Tibial nerve (tissue), 3 donors: ENCODE results near the gene TSSC4.

Experiments used
- POLR2A ChIP-seq, 2 donors: fragments of 450-650 bp; IDR thresholded peaks; one replicate each; pipeline ENCODE4 v1.6.1; 2017; ENCODE audit warnings: antibody characterized with exemption in 2 of 2, mild to moderate bottlenecking in 2 of 2, moderate library complexity in 2 of 2
- TF ChIP-seq, protein P1 (sequence below), 5 experiments: fragments of 200-600 bp in 3 of 5; fragments of 450-650 bp in 2 of 5; sonication (generic) in 3 of 5; IDR thresholded peaks; one replicate each; pipeline ENCODE4 v1.5.1; 2016 to 2019; ENCODE audit warnings: antibody characterized with exemption in 5 of 5, mild to moderate bottlenecking in 3 of 5, moderate library complexity in 2 of 5

DNA sequence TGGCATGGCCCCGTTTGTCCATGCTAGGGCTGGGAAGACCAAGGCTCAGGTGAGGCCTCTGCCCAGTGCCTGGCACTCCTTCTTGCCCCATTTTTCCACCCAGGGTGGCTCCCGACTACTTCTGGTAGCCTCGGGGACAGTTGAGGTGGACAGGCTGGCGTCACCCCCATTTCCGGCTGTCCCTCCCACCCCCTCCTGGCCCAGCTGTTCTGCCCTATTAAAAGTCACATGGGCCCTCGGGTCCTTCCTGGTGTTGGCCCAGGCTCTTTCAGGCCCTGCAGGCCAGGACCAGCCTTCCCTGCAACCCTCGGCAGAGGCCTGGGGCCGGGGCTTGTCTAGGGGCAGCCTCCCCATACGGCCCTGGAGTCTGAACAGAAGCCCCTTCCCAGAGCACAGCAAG, 14.0 kb upstream of the TSSC4 start:
- no peak for TF ChIP-seq POLR2A (IDR thresholded peaks at IDR 0.05)
- TF ChIP-seq, protein P1, sequence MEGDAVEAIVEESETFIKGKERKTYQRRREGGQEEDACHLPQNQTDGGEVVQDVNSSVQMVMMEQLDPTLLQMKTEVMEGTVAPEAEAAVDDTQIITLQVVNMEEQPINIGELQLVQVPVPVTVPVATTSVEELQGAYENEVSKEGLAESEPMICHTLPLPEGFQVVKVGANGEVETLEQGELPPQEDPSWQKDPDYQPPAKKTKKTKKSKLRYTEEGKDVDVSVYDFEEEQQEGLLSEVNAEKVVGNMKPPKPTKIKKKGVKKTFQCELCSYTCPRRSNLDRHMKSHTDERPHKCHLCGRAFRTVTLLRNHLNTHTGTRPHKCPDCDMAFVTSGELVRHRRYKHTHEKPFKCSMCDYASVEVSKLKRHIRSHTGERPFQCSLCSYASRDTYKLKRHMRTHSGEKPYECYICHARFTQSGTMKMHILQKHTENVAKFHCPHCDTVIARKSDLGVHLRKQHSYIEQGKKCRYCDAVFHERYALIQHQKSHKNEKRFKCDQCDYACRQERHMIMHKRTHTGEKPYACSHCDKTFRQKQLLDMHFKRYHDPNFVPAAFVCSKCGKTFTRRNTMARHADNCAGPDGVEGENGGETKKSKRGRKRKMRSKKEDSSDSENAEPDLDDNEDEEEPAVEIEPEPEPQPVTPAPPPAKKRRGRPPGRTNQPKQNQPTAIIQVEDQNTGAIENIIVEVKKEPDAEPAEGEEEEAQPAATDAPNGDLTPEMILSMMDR (IDR thresholded peaks at IDR 0.05) = no peak
